Islet of Langerhans (tissue), 1 donor: Measurements from ENCODE around the gene SBNO1.
"Not testable (repeated sequence)": the region's sequence is repeated elsewhere in the genome, so short reads cannot be mapped to it uniquely, and the experiment has no call there.

Experiments
- FAIRE-seq: peaks from one replicate; lab custom pipeline; 2011; peaks lifted over from hg19 to GRCh38; lab: Jason Lieb, UNC

The SBNO1 gene

GRCh38 chr12:123364532-123365024 lies at the start of gene SBNO1:
Gene SBNO1, minus strand, starts transcription at chr12:123364847. Its CDS starts 14,406 bp downstream, at chr12:123350441.
- FAIRE-seq = no peak

- no peak for FAIRE-seq
These were observed 45.4 kb upstream of the SBNO1 start for GRCh38 chr12:123410041-123410412.

- FAIRE-seq = not testable (repeated sequence)
These were observed 44.8 kb upstream of the SBNO1 start for GRCh38 chr12:123409284-123410040.

- FAIRE-seq = not testable (repeated sequence)
These were observed 44.0 kb upstream of the SBNO1 start for GRCh38 chr12:123408619-123409018.

- not testable (repeated sequence) for FAIRE-seq
These were observed 43.3 kb upstream of the SBNO1 start for GRCh38 chr12:123407934-123408333.

GRCh38 chr12:123407269-123407668 lies 42.6 kb upstream of the SBNO1 start:
- FAIRE-seq = not testable (repeated sequence)

- FAIRE-seq = no peak
These were observed 39.9 kb upstream of the SBNO1 start for GRCh38 chr12:123404581-123404980.

GRCh38 chr12:123401753-123402683 lies 37.4 kb upstream of the SBNO1 start:
- FAIRE-seq = no peak

GRCh38 chr12:123399255-123399617 lies 34.6 kb upstream of the SBNO1 start:
- no peak for FAIRE-seq

- FAIRE-seq = no peak
These were observed 34.1 kb upstream of the SBNO1 start for GRCh38 chr12:123398550-123399254.

- FAIRE-seq = no peak
These were observed 33.5 kb upstream of the SBNO1 start for GRCh38 chr12:123398177-123398549.

- FAIRE-seq = no peak
These were observed 32.8 kb upstream of the SBNO1 start for GRCh38 chr12:123397400-123397799.

GRCh38 chr12:123396954-123397353 lies 32.3 kb upstream of the SBNO1 start:
- no peak for FAIRE-seq

GRCh38 chr12:123396543-123396942 lies 31.9 kb upstream of the SBNO1 start:
- no peak for FAIRE-seq

GRCh38 chr12:123395236-123395635 lies 30.6 kb upstream of the SBNO1 start:
- no peak for FAIRE-seq

- no peak for FAIRE-seq
These were observed 29.1 kb upstream of the SBNO1 start for GRCh38 chr12:123393747-123394146.

- no peak for FAIRE-seq
These were observed 27.1 kb upstream of the SBNO1 start for GRCh38 chr12:123391546-123392343.

- no peak for FAIRE-seq
These were observed 26.1 kb upstream of the SBNO1 start for GRCh38 chr12:123390498-123391426.

GRCh38 chr12:123389560-123390351 lies 25.1 kb upstream of the SBNO1 start:
- FAIRE-seq = no peak
